ENCODE data around the gene KLHL13. TPM values are rescaled to one million over a fixed set of nuclear protein-coding genes. Genes with fewer than 3 reads are reported as not detected.

Gene KLHL13, protein sequence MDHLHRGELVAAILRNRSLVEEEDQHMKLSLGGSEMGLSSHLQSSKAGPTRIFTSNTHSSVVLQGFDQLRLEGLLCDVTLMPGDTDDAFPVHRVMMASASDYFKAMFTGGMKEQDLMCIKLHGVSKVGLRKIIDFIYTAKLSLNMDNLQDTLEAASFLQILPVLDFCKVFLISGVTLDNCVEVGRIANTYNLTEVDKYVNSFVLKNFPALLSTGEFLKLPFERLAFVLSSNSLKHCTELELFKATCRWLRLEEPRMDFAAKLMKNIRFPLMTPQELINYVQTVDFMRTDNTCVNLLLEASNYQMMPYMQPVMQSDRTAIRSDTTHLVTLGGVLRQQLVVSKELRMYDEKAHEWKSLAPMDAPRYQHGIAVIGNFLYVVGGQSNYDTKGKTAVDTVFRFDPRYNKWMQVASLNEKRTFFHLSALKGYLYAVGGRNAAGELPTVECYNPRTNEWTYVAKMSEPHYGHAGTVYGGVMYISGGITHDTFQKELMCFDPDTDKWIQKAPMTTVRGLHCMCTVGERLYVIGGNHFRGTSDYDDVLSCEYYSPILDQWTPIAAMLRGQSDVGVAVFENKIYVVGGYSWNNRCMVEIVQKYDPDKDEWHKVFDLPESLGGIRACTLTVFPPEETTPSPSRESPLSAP
- total RNA-seq: 3.6 and 4.1 TPM in 2 replicates

GRCh38 chrX:118116713-118117550, at the start of gene KLHL13:
TSS of gene KLHL13 (minus strand) at chrX:118116810. CDS start at chrX:118028473, 88,337 bp downstream.

Other genes with a start within 250 kb of the KLHL13 start
- 8.1 and 9.8 TPM in 2 replicates for gene WDR44, start 229.3 kb upstream of the KLHL13 start, total RNA-seq